SK-N-SH treated with all-trans-retinoic acid at 6 μM for 48 hours (cell line): ENCODE data around the gene CCKAR.

ENCODE experiments used
- ATAC-seq: fragments of 200-7000 bp; cut with Tn5 transposase; 3 replicates; pipeline ENCODE4 v1.9.1; 2020; ENCODE audit warnings: mild to moderate bottlenecking, moderate library complexity
- ARNTL ChIP-seq: fragments of 450-650 bp; formaldehyde crosslinking; IDR thresholded peaks from 2 replicates; pipeline ENCODE4 v1.5.0; 2020; ENCODE audit warnings: low read depth, mild to moderate bottlenecking, moderate library complexity, borderline replicate concordance
- BACH2 ChIP-seq: fragments of 250-450 bp; sonication (Bioruptor Pico); IDR thresholded peaks from 2 replicates; pipeline ENCODE4 v1.9.0; 2021; ENCODE audit warnings: mild to moderate bottlenecking, borderline replicate concordance
- CSDC2 ChIP-seq: fragments of 250-450 bp; sonication (Bioruptor Pico); IDR thresholded peaks from 2 replicates; pipeline ENCODE4 v1.5.0; 2020; ENCODE audit warnings: mild to moderate bottlenecking, moderate library complexity
- ESRRG ChIP-seq: fragments of 250-450 bp; sonication (Bioruptor Pico); IDR thresholded peaks from 2 replicates; pipeline ENCODE4 v1.6.1; 2021; ENCODE audit warnings: mild to moderate bottlenecking
- ISL1 ChIP-seq: fragments of 250-450 bp; sonication (Bioruptor Pico); IDR thresholded peaks from 2 replicates; pipeline ENCODE4 v2.1.2; 2022; ENCODE audit warnings: mild to moderate bottlenecking, moderate library complexity
- PPARA ChIP-seq: fragments of 250-450 bp; sonication (Bioruptor Pico); IDR thresholded peaks from 2 replicates; pipeline ENCODE4 v1.5.0; 2020; ENCODE audit warnings: mild to moderate bottlenecking, borderline replicate concordance
- RARB ChIP-seq: fragments of 250-450 bp; sonication (Bioruptor Pico); IDR thresholded peaks from 2 replicates; pipeline ENCODE4 v1.8.0; 2021; ENCODE audit warnings: mild to moderate bottlenecking, moderate library complexity
- SNAI2 ChIP-seq: fragments of 250-450 bp; sonication (Bioruptor Pico); IDR thresholded peaks from 2 replicates; pipeline ENCODE4 v1.5.0; 2020; ENCODE audit warnings: mild to moderate bottlenecking, moderate library complexity
- TCF4 ChIP-seq: fragments of 250-450 bp; sonication (Bioruptor Pico); IDR thresholded peaks from 2 replicates; pipeline ENCODE4 v1.8.0; 2021; ENCODE audit warnings: mild to moderate bottlenecking, moderate library complexity, borderline replicate concordance
- TOX ChIP-seq: fragments of 250-450 bp; sonication (Bioruptor Pico); IDR thresholded peaks from 2 replicates; pipeline ENCODE4 v1.8.0; 2021; ENCODE audit warnings: mild to moderate bottlenecking, moderate library complexity, borderline replicate concordance
- ZFP3 ChIP-seq: fragments of 250-450 bp; sonication (Bioruptor Pico); IDR thresholded peaks from 2 replicates; pipeline ENCODE4 v1.5.0; 2020; ENCODE audit warnings: mild to moderate bottlenecking, moderate library complexity
- ZFP30 ChIP-seq: fragments of 450-650 bp; formaldehyde crosslinking; IDR thresholded peaks from 2 replicates; pipeline ENCODE4 v1.5.0; 2022; ENCODE audit warnings: mild to moderate bottlenecking, moderate library complexity
- ZNF565 ChIP-seq: fragments of 450-650 bp; formaldehyde crosslinking; conservative IDR thresholded peaks from 2 replicates; pipeline ENCODE4 v1.5.0; 2020; ENCODE audit warnings: low read depth, mild to moderate bottlenecking, moderate library complexity
- ZNF70 ChIP-seq: fragments of 450-650 bp; formaldehyde crosslinking; IDR thresholded peaks from 2 replicates; pipeline ENCODE4 v1.5.0; 2020; ENCODE audit warnings: mild to moderate bottlenecking, moderate library complexity
- ZNF8 ChIP-seq: fragments of 450-650 bp; formaldehyde crosslinking; IDR thresholded peaks from 2 replicates; pipeline ENCODE4 v1.5.0; 2020; ENCODE audit warnings: mild to moderate bottlenecking, moderate library complexity
- TF ChIP-seq, protein P1 (sequence below): fragments of 250-450 bp; sonication (Bioruptor Pico); IDR thresholded peaks from 2 replicates; pipeline ENCODE4 v1.5.0; 2020; ENCODE audit warnings: mild to moderate bottlenecking, moderate library complexity
- TF ChIP-seq, protein P2 (sequence below): fragments of 250-450 bp; sonication (Bioruptor Pico); IDR thresholded peaks from 2 replicates; pipeline ENCODE4 v1.5.1; 2020; ENCODE audit warnings: low read depth, mild to moderate bottlenecking, moderate library complexity
- TF ChIP-seq, protein P3 (sequence below): fragments of 250-450 bp; sonication (Bioruptor Pico); IDR thresholded peaks from 2 replicates; pipeline ENCODE4 v1.5.1; 2021; ENCODE audit warnings: mild to moderate bottlenecking, moderate library complexity
- TF ChIP-seq, protein P4 (sequence below): fragments of 250-450 bp; sonication (Bioruptor Pico); IDR thresholded peaks from 2 replicates; pipeline ENCODE4 v1.8.0; 2021; ENCODE audit warnings: low read depth, mild to moderate bottlenecking, moderate library complexity, borderline replicate concordance

Gene CCKAR

DNA sequence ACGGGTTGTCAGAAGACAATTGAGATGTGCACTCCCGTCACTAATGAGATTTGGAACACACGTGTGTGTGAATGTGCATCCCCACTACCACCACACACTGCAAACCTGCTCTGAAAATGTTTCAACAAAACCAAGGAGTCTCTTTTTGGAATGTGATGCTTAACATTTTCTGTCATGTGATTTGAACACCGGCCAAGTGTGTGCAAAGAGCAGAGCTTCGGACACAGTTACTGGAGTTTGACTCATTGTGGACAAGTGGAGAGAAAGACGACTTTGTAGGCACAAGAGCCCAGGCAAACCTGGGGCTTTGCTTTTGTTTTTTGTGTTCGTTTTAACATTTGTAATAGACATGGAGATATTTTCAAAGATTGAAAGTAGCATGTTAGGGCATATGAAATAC lies 49.2 kb downstream of the CCKAR start:
- TF ChIP-seq TOX (no peak), ZFP30 (CRISPR knock-in tag) (no peak), PPARA (no peak), ZNF565 (CRISPR knock-in tag) (no peak), ZNF70 (CRISPR knock-in tag) (no peak), ARNTL (CRISPR knock-in tag) (no peak), BACH2 (CRISPR knock-in tag) (no peak), ZNF8 (CRISPR knock-in tag) (no peak), SNAI2 (CRISPR knock-in tag) (no peak), ISL1 (CRISPR knock-in tag) (no peak)
- TF ChIP-seq, protein P1, sequence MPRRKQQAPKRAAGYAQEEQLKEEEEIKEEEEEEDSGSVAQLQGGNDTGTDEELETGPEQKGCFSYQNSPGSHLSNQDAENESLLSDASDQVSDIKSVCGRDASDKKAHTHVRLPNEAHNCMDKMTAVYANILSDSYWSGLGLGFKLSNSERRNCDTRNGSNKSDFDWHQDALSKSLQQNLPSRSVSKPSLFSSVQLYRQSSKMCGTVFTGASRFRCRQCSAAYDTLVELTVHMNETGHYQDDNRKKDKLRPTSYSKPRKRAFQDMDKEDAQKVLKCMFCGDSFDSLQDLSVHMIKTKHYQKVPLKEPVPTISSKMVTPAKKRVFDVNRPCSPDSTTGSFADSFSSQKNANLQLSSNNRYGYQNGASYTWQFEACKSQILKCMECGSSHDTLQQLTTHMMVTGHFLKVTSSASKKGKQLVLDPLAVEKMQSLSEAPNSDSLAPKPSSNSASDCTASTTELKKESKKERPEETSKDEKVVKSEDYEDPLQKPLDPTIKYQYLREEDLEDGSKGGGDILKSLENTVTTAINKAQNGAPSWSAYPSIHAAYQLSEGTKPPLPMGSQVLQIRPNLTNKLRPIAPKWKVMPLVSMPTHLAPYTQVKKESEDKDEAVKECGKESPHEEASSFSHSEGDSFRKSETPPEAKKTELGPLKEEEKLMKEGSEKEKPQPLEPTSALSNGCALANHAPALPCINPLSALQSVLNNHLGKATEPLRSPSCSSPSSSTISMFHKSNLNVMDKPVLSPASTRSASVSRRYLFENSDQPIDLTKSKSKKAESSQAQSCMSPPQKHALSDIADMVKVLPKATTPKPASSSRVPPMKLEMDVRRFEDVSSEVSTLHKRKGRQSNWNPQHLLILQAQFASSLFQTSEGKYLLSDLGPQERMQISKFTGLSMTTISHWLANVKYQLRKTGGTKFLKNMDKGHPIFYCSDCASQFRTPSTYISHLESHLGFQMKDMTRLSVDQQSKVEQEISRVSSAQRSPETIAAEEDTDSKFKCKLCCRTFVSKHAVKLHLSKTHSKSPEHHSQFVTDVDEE (CRISPR knock-in tag), result no peak
- TF ChIP-seq, protein P2, sequence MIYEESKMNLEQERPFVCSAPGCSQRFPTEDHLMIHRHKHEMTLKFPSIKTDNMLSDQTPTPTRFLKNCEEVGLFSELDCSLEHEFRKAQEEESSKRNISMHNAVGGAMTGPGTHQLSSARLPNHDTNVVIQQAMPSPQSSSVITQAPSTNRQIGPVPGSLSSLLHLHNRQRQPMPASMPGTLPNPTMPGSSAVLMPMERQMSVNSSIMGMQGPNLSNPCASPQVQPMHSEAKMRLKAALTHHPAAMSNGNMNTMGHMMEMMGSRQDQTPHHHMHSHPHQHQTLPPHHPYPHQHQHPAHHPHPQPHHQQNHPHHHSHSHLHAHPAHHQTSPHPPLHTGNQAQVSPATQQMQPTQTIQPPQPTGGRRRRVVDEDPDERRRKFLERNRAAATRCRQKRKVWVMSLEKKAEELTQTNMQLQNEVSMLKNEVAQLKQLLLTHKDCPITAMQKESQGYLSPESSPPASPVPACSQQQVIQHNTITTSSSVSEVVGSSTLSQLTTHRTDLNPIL, result no peak
- TF ChIP-seq, protein P3, sequence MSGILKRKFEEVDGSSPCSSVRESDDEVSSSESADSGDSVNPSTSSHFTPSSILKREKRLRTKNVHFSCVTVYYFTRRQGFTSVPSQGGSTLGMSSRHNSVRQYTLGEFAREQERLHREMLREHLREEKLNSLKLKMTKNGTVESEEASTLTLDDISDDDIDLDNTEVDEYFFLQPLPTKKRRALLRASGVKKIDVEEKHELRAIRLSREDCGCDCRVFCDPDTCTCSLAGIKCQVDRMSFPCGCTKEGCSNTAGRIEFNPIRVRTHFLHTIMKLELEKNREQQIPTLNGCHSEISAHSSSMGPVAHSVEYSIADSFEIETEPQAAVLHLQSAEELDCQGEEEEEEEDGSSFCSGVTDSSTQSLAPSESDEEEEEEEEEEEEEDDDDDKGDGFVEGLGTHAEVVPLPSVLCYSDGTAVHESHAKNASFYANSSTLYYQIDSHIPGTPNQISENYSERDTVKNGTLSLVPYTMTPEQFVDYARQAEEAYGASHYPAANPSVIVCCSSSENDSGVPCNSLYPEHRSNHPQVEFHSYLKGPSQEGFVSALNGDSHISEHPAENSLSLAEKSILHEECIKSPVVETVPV (CRISPR knock-in tag), result no peak
- ATAC-seq, result peak; percentile 42

DNA sequence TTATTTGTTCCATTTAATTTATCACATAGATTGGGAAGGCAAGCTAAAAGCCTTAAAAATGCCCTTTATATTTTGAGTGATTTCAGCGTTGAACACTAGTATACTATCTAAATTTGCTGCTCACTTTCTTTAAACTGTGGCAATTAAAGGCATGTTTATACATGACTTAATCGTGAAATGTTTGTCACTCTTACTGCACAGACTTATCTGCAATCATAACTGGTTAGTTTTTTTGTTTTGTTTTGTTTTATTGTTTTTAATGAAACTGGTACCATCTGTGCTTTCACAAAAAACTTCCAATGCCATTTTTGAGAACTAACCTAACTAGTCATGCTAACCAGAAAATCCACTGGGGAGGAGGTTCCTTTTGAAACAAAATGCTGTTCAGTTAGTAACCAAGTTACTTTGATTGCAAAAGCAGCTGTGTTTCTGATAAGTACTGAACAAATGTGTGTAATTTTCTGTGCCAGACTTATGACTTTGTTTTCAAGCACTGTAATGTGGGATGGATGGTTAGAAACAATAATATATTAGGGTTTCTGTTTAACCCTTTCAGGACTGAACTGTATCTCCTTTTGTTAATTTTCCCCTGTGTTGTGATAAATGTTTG lies 56.1 kb downstream of the CCKAR start:
- ATAC-seq, result no peak
- TF ChIP-seq ZFP3 (CRISPR knock-in tag) (no peak), SNAI2 (CRISPR knock-in tag) (no peak), CSDC2 (CRISPR knock-in tag) (no peak), TCF4 (no peak), BACH2 (CRISPR knock-in tag) (no peak), ZNF565 (CRISPR knock-in tag) (no peak), ZNF70 (CRISPR knock-in tag) (no peak), ESRRG (no peak), RARB (no peak), ARNTL (CRISPR knock-in tag) (no peak)
- TF ChIP-seq, all 23 proteins: peak for 0

DNA sequence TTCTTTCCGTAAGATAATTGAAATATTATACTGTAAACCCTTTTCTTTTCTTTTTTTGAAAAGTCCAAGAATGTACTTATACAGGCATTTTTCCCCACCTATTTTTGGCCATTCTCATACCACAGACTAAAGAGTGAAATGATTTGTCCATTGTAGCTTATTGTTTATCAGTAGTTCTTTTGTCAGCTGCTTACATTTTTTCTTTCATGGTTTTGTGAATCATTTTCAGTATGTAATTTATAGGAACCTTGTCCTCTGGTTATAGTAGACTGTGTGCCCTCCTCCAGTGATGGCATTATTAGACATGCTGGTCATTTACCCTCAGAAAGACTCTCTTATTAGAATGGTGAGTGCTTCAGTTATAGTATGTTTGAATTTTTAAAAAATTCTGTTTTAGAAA lies 56.7 kb downstream of the CCKAR start:
- no peak for TF ChIP-seq ZFP3 (CRISPR knock-in tag)
- TF ChIP-seq ZFP30 (CRISPR knock-in tag), result no peak
- ATAC-seq, result no peak

DNA sequence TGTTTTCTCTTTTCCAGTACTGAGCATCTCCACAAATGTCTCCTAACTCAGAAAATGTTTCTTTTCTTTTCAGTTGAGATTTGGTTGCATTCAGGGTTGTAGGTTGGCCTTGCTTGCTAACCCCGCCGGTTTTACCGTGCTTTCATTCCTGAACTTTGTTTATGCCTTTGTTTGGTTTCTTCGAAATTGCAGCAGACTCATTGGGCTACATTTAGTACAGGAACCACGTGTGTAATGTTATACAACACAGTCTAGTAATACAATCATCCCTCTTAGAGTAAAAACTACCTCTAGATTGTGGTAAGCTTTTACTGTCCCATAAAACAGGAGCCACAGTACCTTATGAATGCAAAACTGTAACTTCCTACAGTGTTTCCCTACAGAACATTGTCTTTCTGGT lies 57.9 kb downstream of the CCKAR start:
- no peak for ATAC-seq
- TF ChIP-seq, protein P4, sequence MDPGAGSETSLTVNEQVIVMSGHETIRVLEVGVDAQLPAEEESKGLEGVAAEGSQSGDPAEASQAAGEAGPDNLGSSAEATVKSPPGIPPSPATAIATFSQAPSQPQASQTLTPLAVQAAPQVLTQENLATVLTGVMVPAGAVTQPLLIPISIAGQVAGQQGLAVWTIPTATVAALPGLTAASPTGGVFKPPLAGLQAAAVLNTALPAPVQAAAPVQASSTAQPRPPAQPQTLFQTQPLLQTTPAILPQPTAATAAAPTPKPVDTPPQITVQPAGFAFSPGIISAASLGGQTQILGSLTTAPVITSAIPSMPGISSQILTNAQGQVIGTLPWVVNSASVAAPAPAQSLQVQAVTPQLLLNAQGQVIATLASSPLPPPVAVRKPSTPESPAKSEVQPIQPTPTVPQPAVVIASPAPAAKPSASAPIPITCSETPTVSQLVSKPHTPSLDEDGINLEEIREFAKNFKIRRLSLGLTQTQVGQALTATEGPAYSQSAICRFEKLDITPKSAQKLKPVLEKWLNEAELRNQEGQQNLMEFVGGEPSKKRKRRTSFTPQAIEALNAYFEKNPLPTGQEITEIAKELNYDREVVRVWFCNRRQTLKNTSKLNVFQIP (CRISPR knock-in tag), result no peak
- TF ChIP-seq, protein P2, result no peak
- TF ChIP-seq BACH2 (CRISPR knock-in tag) (no peak), ZFP30 (CRISPR knock-in tag) (no peak)
